OCI-LY7 (cell line): ENCODE results near the gene STX16. TPM values are rescaled to one million over a fixed set of nuclear protein-coding genes. Genes with fewer than 3 reads are reported as not detected.

Source experiments
- BruUV-seq: library from RNA; stranded (reverse); fragments of 400-500 nt; replicated peaks from 2 replicates; lab custom pipeline; 2021; lab: Mats Ljungman, UMichigan
- CTCF ChIA-PET: fragments of 300-600 bp; sonication (Branson Sonifier 250); formaldehyde crosslinking; loops from one replicate; lab custom pipeline; 2022; ENCODE audit warnings: antibody characterized with exemption; ENCODE audit not compliant: unreplicated experiment; lab: Charles Lee
- POLR2A ChIA-PET: fragments of 300-600 bp; sonication (Branson Sonifier 250); formaldehyde crosslinking; loops from one replicate; lab custom pipeline; 2022; ENCODE audit warnings: antibody characterized with exemption; lab: Charles Lee
- DNase-seq: peaks from one replicate; pipeline ENCODE4 v3.0.0-alpha.2; 2015; ENCODE audit warnings: low spot score
- H2AFZ ChIP-seq: fragments of 200-600 bp; sonication (generic), shearing (Covaris generic); 2 replicates; pipeline ENCODE4 v1.6.1; 2014; ENCODE audit warnings: mild to moderate bottlenecking, antibody characterized with exemption, low read length, moderate library complexity
- H3K27ac ChIP-seq: fragments of 200-600 bp; sonication (generic); 2 replicates; pipeline ENCODE4 v1.5.1; 2014; ENCODE audit warnings: mixed run types, low read depth, mild to moderate bottlenecking, moderate library complexity, low read length, inconsistent platforms; ENCODE audit not compliant: poor library complexity, severe bottlenecking
- H3K36me3 ChIP-seq: fragments of 200-600 bp; sonication (generic); 2 replicates; pipeline ENCODE4 v1.6.1; 2014; ENCODE audit warnings: mild to moderate bottlenecking, antibody characterized with exemption, low read length, moderate library complexity, mixed read lengths; ENCODE audit not compliant: insufficient read depth
- H3K4me1 ChIP-seq: fragments of 200-600 bp; sonication (generic); 2 replicates; pipeline ENCODE4 v1.5.1; 2014; ENCODE audit warnings: mild to moderate bottlenecking, low read length; ENCODE audit not compliant: insufficient read depth, poor library complexity, severe bottlenecking
- H3K4me2 ChIP-seq: fragments of 200-600 bp; sonication (generic); 2 replicates; pipeline ENCODE4 v1.6.1; 2014; ENCODE audit warnings: mild to moderate bottlenecking, low read length
- H3K4me3 ChIP-seq: fragments of 200-600 bp; sonication (generic); 2 replicates; pipeline ENCODE4 v1.5.1; 2014; ENCODE audit warnings: mild to moderate bottlenecking, low read depth, low read length; ENCODE audit not compliant: poor library complexity, severe bottlenecking
- H3K79me2 ChIP-seq: fragments of 200-600 bp; sonication (generic); 2 replicates; pipeline ENCODE4 v1.6.1; 2016; ENCODE audit warnings: low read depth, mild to moderate bottlenecking, low read length, moderate library complexity, mixed read lengths; ENCODE audit not compliant: insufficient read depth
- H3K9me2 ChIP-seq: fragments of 200-600 bp; sonication (generic); 2 replicates; pipeline ENCODE4 v1.6.1; 2016; ENCODE audit warnings: mild to moderate bottlenecking, low read length, mixed read lengths; ENCODE audit not compliant: insufficient read depth
- H3K9me3 ChIP-seq: fragments of 200-600 bp; sonication (generic); 2 replicates; pipeline ENCODE4 v1.6.1; 2014; ENCODE audit warnings: mild to moderate bottlenecking, mixed run types, low read length, mixed read lengths
- H4K20me1 ChIP-seq: fragments of 200-600 bp; sonication (generic); 2 replicates; pipeline ENCODE4 v1.6.1; 2014; ENCODE audit warnings: mild to moderate bottlenecking, antibody characterized with exemption, low read length, moderate library complexity, mixed read lengths; ENCODE audit not compliant: insufficient read depth
- CTCF ChIP-seq: fragments of 200-600 bp; sonication (generic); conservative IDR thresholded peaks from 2 replicates; pipeline ENCODE4 v1.5.1; 2014; ENCODE audit warnings: mild to moderate bottlenecking, antibody characterized with exemption, low read length, moderate library complexity, mixed read lengths
- EZH2phosphoT487 ChIP-seq: fragments of 200-600 bp; sonication (generic); IDR thresholded peaks from 2 replicates; pipeline ENCODE4 v1.6.1; 2018; ENCODE audit warnings: low read depth, borderline replicate concordance, mild to moderate bottlenecking, mixed run types, antibody characterized with exemption, low read length, moderate library complexity, mixed read lengths
- intact Hi-C: fragments of 100-400 bp; cut with micrococcal nuclease; formaldehyde crosslinking; loops from one replicate; pipeline ENCODE4 v1.10.0; 2022; ENCODE audit not compliant: unreplicated experiment
- total RNA-seq, 2 experiments: library from RNA; depleted of rRNA in 1 of 2; stranded (reverse); fragments of >200 nt in 1 of 2; shearing (Covaris generic) in 1 of 2; gene quantifications; 2 replicates each; pipeline ENCODE4 v1.2.3, GENCODE V29; 2014 to 2022

STX16 gene
- total RNA-seq, 2 experiments from 2014 or later, result 48.2 to 89.5 TPM

GRCh38 chr20:58708246-58708931, 57.3 kb downstream of the STX16 start:
- Histone ChIP-seq H3K27ac (no peak overlapping the region), H4K20me1 (no peaks in the 10 kb centered on the region), H3K4me3 (no peak overlapping the region), H2AFZ (no peak overlapping the region), H3K9me3 (no peaks in the 10 kb centered on the region), H3K36me3 (no peaks in the 10 kb centered on the region), H3K4me1 (no peaks in the 10 kb centered on the region), H3K79me2 (no peaks in the 10 kb centered on the region), H3K4me2 (no peak overlapping the region), H3K9me2 (no peaks in the 10 kb centered on the region)
- no peak for DNase-seq
- intact Hi-C loops, result no loop called here
- TF ChIP-seq EZH2phosphoT487 (no peak), CTCF (no peak)
- BruUV-seq, result no TSS peak
- POLR2A ChIA-PET, result interaction anchor here (0.6 kb wide), 1 partner anchor 20 kb away, joined by 3 read pairs; no protein-coding TSS in a partner anchor
- CTCF ChIA-PET, result interaction anchor here (0.6 kb wide), 1 partner anchor 187 kb away, joined by 3 read pairs; no protein-coding TSS in a partner anchor

GRCh38 chr20:58709013-58709702, 58.1 kb downstream of the STX16 start:
- ChIA-PET CTCF (no interaction called here), POLR2A (interaction anchor here (0.6 kb wide), 1 partner anchor 21 kb away, joined by 3 read pairs; no protein-coding TSS in a partner anchor)
- H4K20me1 ChIP-seq, result no peaks in the 10 kb centered on the region
- no peak for DNase-seq
- no peaks in the 10 kb centered on the region for H3K9me2 ChIP-seq
- H3K27ac ChIP-seq, result no peak overlapping the region
- intact Hi-C loops, result no loop called here
- BruUV-seq, result no TSS peak
- no peak overlapping the region for H3K4me2 ChIP-seq
- no peaks in the 10 kb centered on the region for H3K36me3 ChIP-seq
- H2AFZ ChIP-seq, result no peak overlapping the region
- no peak for TF ChIP-seq CTCF
- TF ChIP-seq EZH2phosphoT487, result no peak
- H3K4me3 ChIP-seq, result no peak overlapping the region
- no peaks in the 10 kb centered on the region for H3K4me1 ChIP-seq
- no peaks in the 10 kb centered on the region for H3K79me2 ChIP-seq
- no peaks in the 10 kb centered on the region for H3K9me3 ChIP-seq

- Histone ChIP-seq H3K4me3 (no peak overlapping the region), H3K9me3 (no peaks in the 10 kb centered on the region), H3K27ac (no peak overlapping the region), H3K9me2 (no peaks in the 10 kb centered on the region), H3K4me1 (no peaks in the 10 kb centered on the region), H4K20me1 (no peaks in the 10 kb centered on the region), H3K4me2 (no peak overlapping the region), H3K36me3 (no peaks in the 10 kb centered on the region), H2AFZ (no peak overlapping the region), H3K79me2 (no peaks in the 10 kb centered on the region)
- POLR2A ChIA-PET, result no interaction called here
- intact Hi-C loops, result no loop called here
- DNase-seq, result no peak
- no peak for TF ChIP-seq EZH2phosphoT487
- no peak for TF ChIP-seq CTCF
- BruUV-seq, result no TSS peak
- CTCF ChIA-PET, result no interaction called here
Measured at GRCh38 chr20:58709703-58710039, 58.6 kb downstream of the STX16 start.
